ENCODE measurements around the gene GALP. TPM values are rescaled to one million over a fixed set of nuclear protein-coding genes. Genes with fewer than 3 reads are reported as not detected.
"Not testable (repeated sequence)": the region's sequence is repeated elsewhere in the genome, so short reads cannot be mapped to it uniquely, and the experiment has no call there.

The GALP gene
- not detected for total RNA-seq

GRCh38 chr19:56175861-56176307 lies at the start of gene GALP:
TSS of gene GALP (plus strand) at chr19:56176008. CDS start at chr19:56177109, 1,101 bp downstream.
- TF ChIP-seq CTCF (IDR thresholded peaks at IDR 0.05; ENCODE audit: low read depth), result not testable (repeated sequence)

GRCh38 chr19:56126983-56127780 lies 48.6 kb upstream of the GALP start:
- no peak for TF ChIP-seq CTCF (IDR thresholded peaks at IDR 0.05; ENCODE audit: low read depth)

- no peak for TF ChIP-seq CTCF (IDR thresholded peaks at IDR 0.05; ENCODE audit: low read depth)
Observed at GRCh38 chr19:56130006-56130405, 45.8 kb upstream of the GALP start.

- no peak for TF ChIP-seq CTCF (IDR thresholded peaks at IDR 0.05; ENCODE audit: low read depth)
Observed at GRCh38 chr19:56131651-56132050, 44.2 kb upstream of the GALP start.

- no peak for TF ChIP-seq CTCF (IDR thresholded peaks at IDR 0.05; ENCODE audit: low read depth)
Observed at GRCh38 chr19:56132316-56132822, 43.4 kb upstream of the GALP start.

- no peak for TF ChIP-seq CTCF (IDR thresholded peaks at IDR 0.05; ENCODE audit: low read depth)
Observed at GRCh38 chr19:56133858-56134653, 41.8 kb upstream of the GALP start.

- no peak for TF ChIP-seq CTCF (IDR thresholded peaks at IDR 0.05; ENCODE audit: low read depth)
Observed at GRCh38 chr19:56134654-56134921, 41.2 kb upstream of the GALP start.
